Urothelium cell line (cell line): ENCODE data around the gene XPNPEP2.
"Not testable (repeated sequence)": the region's sequence is repeated elsewhere in the genome, so short reads cannot be mapped to it uniquely, and the experiment has no call there.

Experiments
- DNase-seq: peaks from one replicate; pipeline ENCODE4 v3.0.0; 2011; ENCODE audit warnings: low spot score, mixed read lengths
- FAIRE-seq: peaks from 2 replicates; lab custom pipeline; 2011; peaks lifted over from hg19 to GRCh38; lab: Jason Lieb, UNC

XPNPEP2 gene

GRCh38 chrX:129719931-129720530 is 18.7 kb upstream of the XPNPEP2 start:
- FAIRE-seq (no peak), DNase-seq (no peak)

GRCh38 chrX:129720741-129721140 is 18.0 kb upstream of the XPNPEP2 start:
- FAIRE-seq (no peak), DNase-seq (no peak)

- FAIRE-seq (no peak), DNase-seq (no peak)
These were observed 17.4 kb upstream of the XPNPEP2 start for GRCh38 chrX:129721414-129721813.

GRCh38 chrX:129721870-129722269 is 16.9 kb upstream of the XPNPEP2 start:
- DNase-seq (no peak), FAIRE-seq (no peak)

GRCh38 chrX:129723511-129723910 is 15.3 kb upstream of the XPNPEP2 start:
- FAIRE-seq (no peak), DNase-seq (no peak)

- DNase-seq, result no peak
- no peak for FAIRE-seq
These were observed 14.0 kb upstream of the XPNPEP2 start for GRCh38 chrX:129724754-129725153.

- DNase-seq (peak; percentile 21), FAIRE-seq (no peak)
These were observed 12.3 kb upstream of the XPNPEP2 start for GRCh38 chrX:129726307-129727111.

- FAIRE-seq (no peak), DNase-seq (no peak)
These were observed 10.7 kb upstream of the XPNPEP2 start for GRCh38 chrX:129728061-129728460.

GRCh38 chrX:129731228-129731627 is 7.6 kb upstream of the XPNPEP2 start:
- FAIRE-seq (no peak), DNase-seq (no peak)

- DNase-seq (no peak), FAIRE-seq (no peak)
These were observed 5.9 kb upstream of the XPNPEP2 start for GRCh38 chrX:129732857-129733256.

- FAIRE-seq (no peak), DNase-seq (no peak)
These were observed 5.4 kb upstream of the XPNPEP2 start for GRCh38 chrX:129733335-129733734.

- FAIRE-seq, result no peak
- no peak for DNase-seq
These were observed 2.3 kb upstream of the XPNPEP2 start for GRCh38 chrX:129736491-129736890.

- FAIRE-seq (no peak), DNase-seq (no peak)
These were observed 863 bp upstream of the XPNPEP2 start for GRCh38 chrX:129737916-129738315.

GRCh38 chrX:129739578-129739977 is 799 bp downstream of the XPNPEP2 start:
- DNase-seq (no peak), FAIRE-seq (no peak)

GRCh38 chrX:129741880-129742758 is 3.3 kb downstream of the XPNPEP2 start:
- FAIRE-seq (no peak), DNase-seq (no peak)

- not testable (repeated sequence) for FAIRE-seq, DNase-seq
These were observed 4.0 kb downstream of the XPNPEP2 start for GRCh38 chrX:129742759-129743152.

GRCh38 chrX:129743821-129744220 is 5.0 kb downstream of the XPNPEP2 start:
- no peak for FAIRE-seq
- no peak for DNase-seq

- no peak for FAIRE-seq
- no peak for DNase-seq
These were observed 6.1 kb downstream of the XPNPEP2 start for GRCh38 chrX:129744861-129745321.

GRCh38 chrX:129746557-129747470 is 8.0 kb downstream of the XPNPEP2 start:
- FAIRE-seq, result no peak

GRCh38 chrX:129747533-129747932 is 8.8 kb downstream of the XPNPEP2 start:
- FAIRE-seq, result no peak
- no peak for DNase-seq

More at GRCh38 chrX:129746557-129747470, 8.0 kb downstream of the XPNPEP2 start:
- no peak for DNase-seq
